Measurements from ENCODE around the gene TRNP1.
A peak's percentile ranks its signal among the peaks of the same experiment; 100 is the strongest.

TRNP1 gene

GRCh38 chr1:27031235-27032118 lies 38.0 kb downstream of the TRNP1 start:
- no peak for DNase-seq

GRCh38 chr1:27032119-27032461 lies 38.6 kb downstream of the TRNP1 start:
- no peak for DNase-seq

- DNase-seq, result no peak
Observed at GRCh38 chr1:27033043-27033746, 39.7 kb downstream of the TRNP1 start.

GRCh38 chr1:27035344-27035743 lies 41.9 kb downstream of the TRNP1 start:
- no peak for DNase-seq

- DNase-seq, result no peak
Observed at GRCh38 chr1:27036718-27037117, 43.2 kb downstream of the TRNP1 start.

- DNase-seq, result no peak
Observed at GRCh38 chr1:27037518-27037917, 44.0 kb downstream of the TRNP1 start.

GRCh38 chr1:27038020-27038419 lies 44.5 kb downstream of the TRNP1 start:
- DNase-seq, result no peak

- no peak for DNase-seq
Observed at GRCh38 chr1:27042670-27043069, 49.2 kb downstream of the TRNP1 start.

- DNase-seq, result peak; percentile 80
Observed at GRCh38 chr1:27044613-27045151, 51.2 kb downstream of the TRNP1 start.

- peak; percentile 42 for DNase-seq
Observed at GRCh38 chr1:27045973-27046558, 52.6 kb downstream of the TRNP1 start.

- no peak for DNase-seq
Observed at GRCh38 chr1:27047914-27048313, 54.4 kb downstream of the TRNP1 start.

GRCh38 chr1:27049100-27049499 lies 55.6 kb downstream of the TRNP1 start:
- no peak for DNase-seq

- DNase-seq, result no peak
Observed at GRCh38 chr1:27049607-27050006, 56.1 kb downstream of the TRNP1 start.

Data from activated CD4-positive, alpha-beta T cell treated with anti-CD3 and anti-CD28 coated beads for 1 hour (primary cell).